SU-DHL-6 (cell line): ENCODE results near the gene FAM240A.

Experiments
- H2AFZ ChIP-seq: fragments of 200-600 bp; sonication (generic); 2 replicates; pipeline ENCODE4 v1.6.1; 2014; ENCODE audit warnings: low read depth, mild to moderate bottlenecking, moderate library complexity, mixed read lengths, antibody characterized with exemption, low read length; ENCODE audit not compliant: severe bottlenecking
- H3F3A ChIP-seq: fragments of 200-600 bp; shearing (Covaris generic); 2 replicates; pipeline ENCODE4 v1.6.0; 2016; ENCODE audit warnings: antibody characterized with exemption, mild to moderate bottlenecking; ENCODE audit not compliant: insufficient read depth
- H3K27ac ChIP-seq: fragments of 200-600 bp; sonication (generic); 2 replicates; pipeline ENCODE4 v1.5.1; 2016; ENCODE audit warnings: low read depth, mild to moderate bottlenecking, low read length, moderate library complexity, mixed read lengths
- H3K27me3 ChIP-seq: fragments of 200-600 bp; sonication (generic), shearing (Covaris generic); 2 replicates; pipeline ENCODE4 v1.6.0; 2014; ENCODE audit warnings: mild to moderate bottlenecking, low read length
- H3K36me3 ChIP-seq: fragments of 200-600 bp; sonication (generic); 2 replicates; pipeline ENCODE4 v1.6.1; 2014; ENCODE audit warnings: mild to moderate bottlenecking, low read length, mixed read lengths
- H3K4me2 ChIP-seq: fragments of 300-600, 200-600 bp; shearing (Covaris generic), sonication (generic); 2 replicates; pipeline ENCODE4 v1.6.0; 2014; ENCODE audit warnings: low read length, low read depth, mild to moderate bottlenecking; ENCODE audit not compliant: poor library complexity, severe bottlenecking
- H3K4me3 ChIP-seq: fragments of 200-600 bp; sonication (generic); 2 replicates; pipeline ENCODE4 v1.5.1; 2014; ENCODE audit warnings: antibody characterized with exemption, low read length, mild to moderate bottlenecking, mixed read lengths; ENCODE audit not compliant: insufficient read depth, poor library complexity, severe bottlenecking
- H3K79me2 ChIP-seq: fragments of 200-600 bp; sonication (generic); 2 replicates; pipeline ENCODE4 v1.6.1; 2014; ENCODE audit warnings: mild to moderate bottlenecking, low read length, moderate library complexity; ENCODE audit not compliant: insufficient read depth
- H3K9ac ChIP-seq: fragments of 200-600 bp; sonication (generic); 2 replicates; pipeline ENCODE4 v1.7.0; 2014; ENCODE audit warnings: mild to moderate bottlenecking, low read length
- H3K9me2 ChIP-seq: fragments of 200-600 bp; sonication (generic); replicated peaks from 2 replicates; pipeline ENCODE4 v1.6.1; 2014; ENCODE audit warnings: low read length; ENCODE audit not compliant: insufficient read depth
- H3K9me3 ChIP-seq: fragments of 200-600 bp; sonication (generic); 2 replicates; pipeline ENCODE4 v1.6.1; 2014; ENCODE audit warnings: low read length, mixed read lengths; ENCODE audit not compliant: insufficient read depth
- H4K20me1 ChIP-seq: fragments of 200-600 bp; sonication (generic); 2 replicates; pipeline ENCODE4 v1.6.1; 2014; ENCODE audit warnings: low read depth, mild to moderate bottlenecking, antibody characterized with exemption, low read length, moderate library complexity, mixed read lengths
- EZH2phosphoT487 ChIP-seq: fragments of 200-600 bp; sonication (generic), shearing (Covaris generic); conservative IDR thresholded peaks from 2 replicates; pipeline ENCODE4 v1.6.1; 2018; ENCODE audit warnings: mild to moderate bottlenecking, antibody characterized with exemption, low read length, moderate library complexity, mixed read lengths
- TF ChIP-seq, protein P1 (sequence below): fragments of 200-600 bp; sonication (generic); IDR thresholded peaks from one replicate; pipeline ENCODE4 v1.5.1; 2017; ENCODE audit warnings: antibody characterized with exemption, mild to moderate bottlenecking, low read length, moderate library complexity; ENCODE audit not compliant: insufficient read depth, poor library complexity, severe bottlenecking

The FAM240A gene

DNA sequence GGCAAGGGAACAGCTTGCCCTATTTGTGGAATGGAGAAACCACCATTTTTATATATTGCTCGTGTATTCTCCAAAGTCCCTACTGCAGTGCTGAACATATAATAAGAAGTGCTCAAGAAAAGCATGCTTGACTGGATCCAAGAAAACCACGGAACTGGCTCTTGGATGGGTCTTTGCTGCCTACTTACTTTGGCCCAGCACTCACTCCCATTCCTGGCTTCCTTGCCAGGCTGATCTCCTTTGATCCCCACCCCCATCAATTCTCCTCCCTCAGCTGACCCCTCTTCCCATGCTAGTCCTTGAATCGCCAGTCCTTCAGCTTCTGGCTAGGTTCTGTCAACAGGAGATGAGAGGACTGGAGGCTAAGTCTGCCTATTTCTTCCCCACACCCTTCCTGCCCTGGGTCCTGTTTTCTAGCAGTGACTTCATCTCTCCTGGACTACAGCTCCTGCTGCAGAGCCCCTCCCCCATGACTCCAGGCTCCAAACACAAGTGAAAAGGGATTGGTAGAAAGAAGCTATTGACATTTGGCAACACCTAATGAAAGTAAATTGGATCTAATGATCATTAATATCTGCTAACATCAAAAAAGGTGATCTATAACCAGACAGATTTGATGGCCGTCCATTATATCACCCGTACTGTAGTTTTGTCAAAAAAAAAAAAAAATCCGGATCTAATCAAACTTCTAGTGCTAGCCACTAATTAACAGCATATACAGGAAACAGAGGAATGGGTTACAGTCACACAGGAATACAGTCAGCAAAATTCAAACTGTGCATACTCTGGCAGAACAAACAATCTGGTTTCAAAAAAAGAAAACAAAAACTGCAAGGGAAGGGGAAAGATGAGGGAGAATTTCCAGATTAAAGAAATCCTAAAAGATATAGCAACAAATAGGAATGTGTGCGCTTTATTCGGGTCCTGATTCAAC is 7.8 kb downstream of the FAM240A start:
- no peak overlapping the region for H3K27ac ChIP-seq
- H3K27me3 ChIP-seq, result no peaks in the 10 kb centered on the region
- no peak overlapping the region for H3K4me2 ChIP-seq

DNA sequence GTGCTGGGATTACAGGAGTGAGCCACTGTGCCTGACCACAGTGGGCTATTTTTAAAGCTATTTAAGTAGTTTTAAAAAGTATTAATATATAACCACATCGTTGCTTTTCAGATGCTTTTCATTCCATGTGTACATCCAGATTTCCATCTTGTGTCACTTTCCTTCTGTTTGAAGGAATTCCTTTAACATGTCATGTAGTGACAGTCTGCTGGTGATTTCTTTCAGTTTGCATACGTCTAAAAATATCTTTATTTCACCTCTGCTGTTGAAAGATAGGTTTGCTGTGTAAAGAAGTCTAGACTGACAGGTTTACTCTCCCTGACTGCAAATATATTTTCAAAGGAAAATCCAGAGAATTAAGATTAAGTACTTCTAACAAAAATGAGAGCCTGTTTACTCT is 12.2 kb downstream of the FAM240A start:
- Histone ChIP-seq H3K4me2 (no peak overlapping the region), H3K9ac (no peak overlapping the region), H2AFZ (no peak overlapping the region), H3K9me3 (no peaks in the 10 kb centered on the region), H3K4me3 (no peak overlapping the region), H4K20me1 (no peaks in the 10 kb centered on the region), H3K36me3 (no peaks in the 10 kb centered on the region), H3K9me2 (no peaks in the 10 kb centered on the region), H3K79me2 (no peaks in the 10 kb centered on the region), H3K27ac (no peak overlapping the region), H3K27me3 (no peaks in the 10 kb centered on the region), H3F3A (no peaks in the 10 kb centered on the region)
- TF ChIP-seq, protein P1, sequence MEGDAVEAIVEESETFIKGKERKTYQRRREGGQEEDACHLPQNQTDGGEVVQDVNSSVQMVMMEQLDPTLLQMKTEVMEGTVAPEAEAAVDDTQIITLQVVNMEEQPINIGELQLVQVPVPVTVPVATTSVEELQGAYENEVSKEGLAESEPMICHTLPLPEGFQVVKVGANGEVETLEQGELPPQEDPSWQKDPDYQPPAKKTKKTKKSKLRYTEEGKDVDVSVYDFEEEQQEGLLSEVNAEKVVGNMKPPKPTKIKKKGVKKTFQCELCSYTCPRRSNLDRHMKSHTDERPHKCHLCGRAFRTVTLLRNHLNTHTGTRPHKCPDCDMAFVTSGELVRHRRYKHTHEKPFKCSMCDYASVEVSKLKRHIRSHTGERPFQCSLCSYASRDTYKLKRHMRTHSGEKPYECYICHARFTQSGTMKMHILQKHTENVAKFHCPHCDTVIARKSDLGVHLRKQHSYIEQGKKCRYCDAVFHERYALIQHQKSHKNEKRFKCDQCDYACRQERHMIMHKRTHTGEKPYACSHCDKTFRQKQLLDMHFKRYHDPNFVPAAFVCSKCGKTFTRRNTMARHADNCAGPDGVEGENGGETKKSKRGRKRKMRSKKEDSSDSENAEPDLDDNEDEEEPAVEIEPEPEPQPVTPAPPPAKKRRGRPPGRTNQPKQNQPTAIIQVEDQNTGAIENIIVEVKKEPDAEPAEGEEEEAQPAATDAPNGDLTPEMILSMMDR, result no peak
- TF ChIP-seq EZH2phosphoT487, result no peak

More for the DNA sequence above, 7.8 kb downstream of the FAM240A start:
- TF ChIP-seq, protein P1, result no peak
- no peak for TF ChIP-seq EZH2phosphoT487
- Histone ChIP-seq H3K9me3 (no peaks in the 10 kb centered on the region), H4K20me1 (no peaks in the 10 kb centered on the region), H3K9me2 (no peaks in the 10 kb centered on the region), H3F3A (no peaks in the 10 kb centered on the region), H3K9ac (no peak overlapping the region), H2AFZ (no peak overlapping the region), H3K4me3 (no peak overlapping the region), H3K79me2 (no peaks in the 10 kb centered on the region), H3K36me3 (no peaks in the 10 kb centered on the region)

DNA sequence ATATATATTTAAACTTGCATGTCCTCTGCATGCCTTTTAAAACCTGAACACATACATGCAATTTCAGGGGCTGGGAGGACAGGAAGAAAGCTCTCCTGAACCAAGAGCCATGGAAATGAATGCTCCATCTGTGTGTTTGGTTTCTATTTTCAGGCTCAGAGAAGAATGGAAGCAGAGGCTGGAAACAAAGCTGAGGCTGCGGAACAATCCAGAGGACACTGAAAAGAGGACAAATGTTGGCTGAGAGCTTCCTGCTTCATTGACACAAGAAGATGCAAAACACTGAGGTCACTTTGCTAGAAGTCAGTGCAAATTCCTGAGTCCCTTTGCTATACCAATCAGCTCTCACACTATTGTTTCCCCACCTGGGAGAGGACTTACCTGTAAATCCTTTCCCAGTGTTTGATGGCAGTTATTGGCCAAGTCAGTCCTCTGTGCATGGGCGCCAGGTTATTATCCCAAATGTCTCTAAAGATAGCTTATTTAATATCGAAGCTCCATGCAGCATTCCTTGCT is 12.7 kb downstream of the FAM240A start:
- H3K9ac ChIP-seq, result no peak overlapping the region
- no peaks in the 10 kb centered on the region for H3F3A ChIP-seq
- H3K79me2 ChIP-seq, result no peaks in the 10 kb centered on the region
- no peaks in the 10 kb centered on the region for H3K36me3 ChIP-seq
- no peak overlapping the region for H3K27ac ChIP-seq
- H3K9me3 ChIP-seq, result no peaks in the 10 kb centered on the region
- TF ChIP-seq, protein P1, result no peak
- no peak for TF ChIP-seq EZH2phosphoT487
- no peak overlapping the region for H3K4me2 ChIP-seq
- H3K27me3 ChIP-seq, result no peaks in the 10 kb centered on the region
- H2AFZ ChIP-seq, result no peak overlapping the region
- no peak overlapping the region for H3K4me3 ChIP-seq
- no peaks in the 10 kb centered on the region for H3K9me2 ChIP-seq
- H4K20me1 ChIP-seq, result no peaks in the 10 kb centered on the region
